HFF-Myc (cell line): ENCODE results near the gene FN1.

Experiments
- DNase-seq: peaks from one replicate; pipeline ENCODE4 v3.0.0-alpha.2; 2011; ENCODE audit warnings: low read depth; ENCODE audit errors: extremely low read depth
- H3K4me3 ChIP-seq: replicated peaks from 2 replicates; pipeline ENCODE4 v1.5.1; 2011; ENCODE audit warnings: low read depth, mild to moderate bottlenecking, control low read depth, low read length
- CTCF ChIP-seq: IDR thresholded peaks from 2 replicates; pipeline ENCODE4 v1.5.1; 2012; ENCODE audit warnings: mild to moderate bottlenecking, low read depth, low read length, control low read depth; ENCODE audit errors: missing control alignments

FN1 gene

GRCh38 chr2:215430528-215431187 is 5.2 kb downstream of the FN1 start:
- no peak for TF ChIP-seq CTCF
- no peak overlapping the region for H3K4me3 ChIP-seq
- DNase-seq, result no peak

GRCh38 chr2:215429424-215429823 is 6.4 kb downstream of the FN1 start:
- DNase-seq, result no peak
- no peak for TF ChIP-seq CTCF
- H3K4me3 ChIP-seq, result no peak overlapping the region

GRCh38 chr2:215428060-215428910 is 7.6 kb downstream of the FN1 start:
- TF ChIP-seq CTCF, result no peak
- H3K4me3 ChIP-seq, result no peak overlapping the region
- no peak for DNase-seq

GRCh38 chr2:215427585-215427984 is 8.3 kb downstream of the FN1 start:
- TF ChIP-seq CTCF, result no peak
- DNase-seq, result no peak

GRCh38 chr2:215425021-215425782 is 10.7 kb downstream of the FN1 start:
- TF ChIP-seq CTCF, result no peak
- no peak for DNase-seq
- no peak overlapping the region for H3K4me3 ChIP-seq

More at GRCh38 chr2:215427585-215427984, 8.3 kb downstream of the FN1 start:
- no peak overlapping the region for H3K4me3 ChIP-seq

- H3K4me3 ChIP-seq, result no peak overlapping the region
- DNase-seq, result no peak
- no peak for TF ChIP-seq CTCF
Observed at GRCh38 chr2:215423928-215424540, 11.8 kb downstream of the FN1 start.
